Fibroblast of villous mesenchyme (primary cell): ENCODE measurements around the gene TNS2. TPM values are rescaled to one million over a fixed set of nuclear protein-coding genes. Genes with fewer than 3 reads are reported as not detected.

Experiments
- DNase-seq: peaks from one replicate; pipeline ENCODE4 v3.0.0-alpha.2; 2010; ENCODE audit warnings: low read depth
- H3K4me3 ChIP-seq: 2 replicates; pipeline ENCODE4 v1.5.1; 2011; ENCODE audit warnings: low read depth, mild to moderate bottlenecking, low read length
- total RNA-seq: library from RNA; depleted of rRNA; stranded (reverse); fragments of >200 nt; gene quantifications from 2 replicates; pipeline ENCODE4 v1.2.3, GENCODE V29; 2012
- TF ChIP-seq, protein P1 (sequence below): IDR thresholded peaks from 2 replicates; pipeline ENCODE4 v1.5.1; 2012; ENCODE audit warnings: low read depth, mild to moderate bottlenecking, low read length; ENCODE audit not compliant: insufficient read depth

TNS2 gene
- total RNA-seq, 1 donor, result 36.7 TPM

DNA sequence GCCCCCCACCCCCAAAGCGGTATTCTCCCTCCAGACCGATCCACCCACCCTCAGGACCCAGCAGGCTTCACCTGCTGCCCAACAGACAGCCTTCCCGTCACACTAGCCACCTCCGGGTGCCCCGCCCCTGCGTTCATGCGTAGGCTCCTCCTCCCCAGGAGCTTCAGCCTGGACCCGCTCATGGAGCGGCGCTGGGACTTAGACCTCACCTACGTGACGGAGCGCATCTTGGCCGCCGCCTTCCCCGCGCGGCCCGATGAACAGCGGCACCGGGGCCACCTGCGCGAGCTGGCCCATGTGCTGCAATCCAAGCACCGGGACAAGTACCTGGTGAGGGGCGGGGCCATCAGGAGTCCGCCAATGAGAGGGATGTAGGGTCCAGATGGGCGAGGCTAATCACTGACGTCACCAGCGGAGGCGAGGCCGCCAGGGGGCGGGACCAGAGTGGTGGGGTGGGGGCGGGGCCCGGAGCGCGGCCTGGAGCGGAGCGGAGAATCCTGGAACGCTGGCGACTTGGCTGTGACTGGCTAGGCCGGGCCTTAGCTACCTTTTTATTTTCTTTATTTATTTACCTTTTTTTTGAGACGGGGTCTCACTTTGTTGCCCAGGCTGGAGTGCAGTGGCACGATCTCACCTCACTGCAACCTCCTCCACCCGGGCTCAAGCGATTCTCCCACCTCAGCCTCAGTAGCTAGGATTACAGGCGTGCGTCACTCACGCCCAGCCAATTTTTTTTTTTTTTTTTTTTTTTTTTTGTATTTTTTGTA lies 4.4 kb downstream of the TNS2 start:
- TF ChIP-seq, protein P1, sequence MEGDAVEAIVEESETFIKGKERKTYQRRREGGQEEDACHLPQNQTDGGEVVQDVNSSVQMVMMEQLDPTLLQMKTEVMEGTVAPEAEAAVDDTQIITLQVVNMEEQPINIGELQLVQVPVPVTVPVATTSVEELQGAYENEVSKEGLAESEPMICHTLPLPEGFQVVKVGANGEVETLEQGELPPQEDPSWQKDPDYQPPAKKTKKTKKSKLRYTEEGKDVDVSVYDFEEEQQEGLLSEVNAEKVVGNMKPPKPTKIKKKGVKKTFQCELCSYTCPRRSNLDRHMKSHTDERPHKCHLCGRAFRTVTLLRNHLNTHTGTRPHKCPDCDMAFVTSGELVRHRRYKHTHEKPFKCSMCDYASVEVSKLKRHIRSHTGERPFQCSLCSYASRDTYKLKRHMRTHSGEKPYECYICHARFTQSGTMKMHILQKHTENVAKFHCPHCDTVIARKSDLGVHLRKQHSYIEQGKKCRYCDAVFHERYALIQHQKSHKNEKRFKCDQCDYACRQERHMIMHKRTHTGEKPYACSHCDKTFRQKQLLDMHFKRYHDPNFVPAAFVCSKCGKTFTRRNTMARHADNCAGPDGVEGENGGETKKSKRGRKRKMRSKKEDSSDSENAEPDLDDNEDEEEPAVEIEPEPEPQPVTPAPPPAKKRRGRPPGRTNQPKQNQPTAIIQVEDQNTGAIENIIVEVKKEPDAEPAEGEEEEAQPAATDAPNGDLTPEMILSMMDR, result no peak
- peak; percentile 90 for DNase-seq
- H3K4me3 ChIP-seq, result peak overlapping the region; percentile 44

DNA sequence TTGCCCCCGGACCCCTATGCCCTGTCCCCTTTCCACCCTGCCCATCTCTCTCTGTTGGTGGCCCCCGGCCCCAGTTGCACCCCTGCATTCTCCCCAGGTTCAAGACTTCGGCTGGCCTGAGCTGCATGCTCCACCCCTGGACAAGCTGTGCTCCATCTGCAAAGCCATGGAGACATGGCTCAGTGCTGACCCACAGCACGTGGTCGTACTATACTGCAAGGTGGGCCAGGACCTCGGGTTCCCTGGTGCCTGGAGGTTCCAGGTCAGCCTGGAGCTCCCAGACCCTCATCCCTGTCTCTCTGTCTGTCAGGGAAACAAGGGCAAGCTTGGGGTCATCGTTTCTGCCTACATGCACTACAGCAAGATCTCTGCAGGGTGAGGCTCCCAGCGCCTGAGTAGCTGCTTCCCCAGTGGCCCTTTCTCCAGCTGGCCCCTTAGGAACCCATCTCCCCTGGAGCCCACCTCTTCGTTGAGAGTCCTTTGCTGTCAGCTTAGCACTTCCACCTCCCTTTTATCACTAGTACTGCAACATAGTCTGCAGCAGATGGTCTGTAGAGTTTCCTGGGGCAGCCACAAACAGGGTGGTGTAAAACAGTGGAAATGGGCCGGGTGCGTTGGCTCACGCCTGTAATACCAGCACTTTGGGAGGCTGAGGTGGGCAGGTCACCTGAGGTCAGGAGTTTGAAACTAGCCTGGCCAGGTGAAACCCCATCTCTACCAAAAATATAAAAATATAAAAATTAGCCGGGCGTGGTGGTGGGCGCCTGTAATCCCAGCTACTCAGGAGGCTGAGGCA lies 5.8 kb downstream of the TNS2 start:
- H3K4me3 ChIP-seq, result no peak overlapping the region
- TF ChIP-seq, protein P1, result no peak
- DNase-seq, result no peak

DNA sequence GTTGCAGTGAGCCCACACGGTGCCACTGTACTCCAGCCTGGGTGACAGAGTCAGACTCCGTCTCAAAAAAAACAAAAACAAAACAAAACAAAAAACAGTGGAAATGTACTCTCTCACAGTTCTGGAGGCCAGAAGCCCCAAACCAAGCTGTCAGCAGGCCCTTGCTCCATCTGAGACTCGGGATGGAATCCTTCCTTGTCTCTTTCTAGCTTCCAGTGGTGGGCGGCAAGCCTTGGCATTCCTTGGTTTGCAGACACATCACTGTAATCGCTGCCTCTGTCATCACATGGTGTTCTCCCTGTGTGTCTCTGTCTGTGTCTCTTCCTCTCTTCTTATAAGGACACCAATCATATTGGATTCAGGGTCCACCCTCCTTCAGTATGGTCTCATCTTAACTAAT lies 6.4 kb downstream of the TNS2 start:
- DNase-seq, result no peak
- no peak overlapping the region for H3K4me3 ChIP-seq
- TF ChIP-seq, protein P1, result no peak

DNA sequence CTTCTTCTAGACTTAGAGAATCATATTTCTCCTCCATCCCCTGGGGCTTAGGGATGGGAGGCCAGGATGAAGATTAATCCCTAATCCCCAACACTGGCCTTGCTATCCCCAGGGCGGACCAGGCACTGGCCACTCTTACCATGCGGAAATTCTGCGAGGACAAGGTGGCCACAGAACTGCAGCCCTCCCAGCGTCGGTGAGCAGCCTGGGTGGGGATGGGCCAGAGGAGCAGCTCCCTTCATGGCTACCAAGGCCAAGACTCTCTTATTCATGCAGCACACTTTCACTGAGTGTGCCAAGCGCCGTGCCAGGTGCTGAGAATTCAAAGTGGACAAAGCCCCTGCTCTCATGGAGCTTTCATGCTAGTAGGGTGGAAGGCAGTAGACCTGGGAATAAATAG lies 7.0 kb downstream of the TNS2 start:
- TF ChIP-seq, protein P1, result no peak
- DNase-seq, result no peak

DNA sequence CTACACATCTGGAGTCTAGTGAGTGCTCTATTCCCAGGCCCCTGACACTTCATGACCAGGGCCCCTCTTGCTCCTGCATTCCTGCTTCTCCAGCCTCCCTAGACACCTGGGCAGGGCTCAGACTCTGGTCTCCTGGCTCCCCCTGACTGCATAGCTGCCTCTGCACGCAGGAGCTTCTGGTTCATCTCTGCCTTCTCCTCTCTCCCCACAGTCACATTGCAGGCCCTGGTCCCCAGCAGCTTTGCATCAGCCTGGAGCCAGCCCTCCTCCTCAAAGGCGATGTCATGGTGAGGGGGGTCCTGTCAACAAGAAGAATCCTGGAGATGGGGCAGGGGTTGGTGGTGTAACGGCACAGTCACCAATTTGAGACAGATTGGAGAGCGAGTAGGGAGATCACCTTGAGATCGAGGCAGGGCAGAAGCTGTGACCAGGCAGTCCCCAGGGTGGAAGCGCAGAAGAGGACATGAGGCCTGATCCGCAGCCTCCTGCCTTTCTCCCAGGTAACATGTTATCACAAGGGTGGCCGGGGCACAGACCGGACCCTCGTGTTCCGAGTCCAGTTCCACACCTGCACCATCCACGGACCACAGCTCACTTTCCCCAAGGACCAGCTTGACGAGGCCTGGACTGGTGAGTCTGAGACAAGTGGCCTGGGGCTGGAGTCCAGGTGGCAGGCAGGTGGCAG lies 8.1 kb downstream of the TNS2 start:
- TF ChIP-seq, protein P1, result no peak
- no peak for DNase-seq
- no peak overlapping the region for H3K4me3 ChIP-seq

More for the DNA sequence above, 7.0 kb downstream of the TNS2 start:
- no peak overlapping the region for H3K4me3 ChIP-seq

DNA sequence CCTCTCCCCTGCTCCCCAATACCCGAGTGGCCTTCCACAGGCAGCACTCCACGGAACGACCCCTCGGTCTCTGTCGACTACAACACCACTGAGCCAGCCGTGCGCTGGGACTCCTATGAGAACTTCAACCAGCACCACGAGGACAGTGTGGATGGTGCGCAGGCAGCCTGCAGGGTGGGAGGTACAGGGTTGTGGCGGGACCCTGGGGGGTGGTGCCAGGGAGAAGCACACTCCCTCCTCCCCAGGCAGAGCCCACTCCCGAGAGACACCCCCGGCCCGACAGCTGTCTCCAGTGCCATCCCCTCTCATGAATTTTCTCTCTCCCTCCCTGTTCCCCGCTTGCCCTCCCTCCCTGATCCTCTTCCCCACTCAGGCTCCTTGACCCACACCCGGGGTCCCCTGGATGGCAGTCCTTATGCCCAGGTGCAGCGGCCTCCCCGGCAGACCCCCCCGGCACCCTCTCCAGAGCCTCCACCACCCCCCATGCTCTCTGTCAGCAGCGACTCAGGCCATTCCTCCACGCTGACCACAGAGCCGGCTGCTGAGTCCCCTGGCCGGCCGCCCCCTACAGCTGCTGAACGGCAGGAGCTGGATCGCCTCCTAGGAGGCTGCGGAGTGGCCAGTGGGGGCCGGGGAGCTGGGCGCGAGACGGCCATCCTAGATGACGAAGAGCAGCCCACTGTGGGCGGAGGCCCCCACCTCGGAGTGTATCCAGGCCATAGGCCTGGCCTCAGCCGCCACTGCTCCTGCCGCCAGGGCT lies 9.0 kb downstream of the TNS2 start:
- DNase-seq, result no peak
- no peak overlapping the region for H3K4me3 ChIP-seq
- TF ChIP-seq, protein P1, result no peak
